ENCODE measurements around the gene APOL6.

- TF ChIP-seq, protein P1, sequence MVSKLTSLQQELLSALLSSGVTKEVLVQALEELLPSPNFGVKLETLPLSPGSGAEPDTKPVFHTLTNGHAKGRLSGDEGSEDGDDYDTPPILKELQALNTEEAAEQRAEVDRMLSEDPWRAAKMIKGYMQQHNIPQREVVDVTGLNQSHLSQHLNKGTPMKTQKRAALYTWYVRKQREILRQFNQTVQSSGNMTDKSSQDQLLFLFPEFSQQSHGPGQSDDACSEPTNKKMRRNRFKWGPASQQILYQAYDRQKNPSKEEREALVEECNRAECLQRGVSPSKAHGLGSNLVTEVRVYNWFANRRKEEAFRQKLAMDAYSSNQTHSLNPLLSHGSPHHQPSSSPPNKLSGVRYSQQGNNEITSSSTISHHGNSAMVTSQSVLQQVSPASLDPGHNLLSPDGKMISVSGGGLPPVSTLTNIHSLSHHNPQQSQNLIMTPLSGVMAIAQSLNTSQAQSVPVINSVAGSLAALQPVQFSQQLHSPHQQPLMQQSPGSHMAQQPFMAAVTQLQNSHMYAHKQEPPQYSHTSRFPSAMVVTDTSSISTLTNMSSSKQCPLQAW (CRISPR knock-in tag; IDR thresholded peaks at IDR 0.05), result no peak
- TF ChIP-seq ZNF670 (CRISPR knock-in tag; IDR thresholded peaks at IDR 0.05; ENCODE audit: borderline replicate concordance) (no peak), PLSCR1 (CRISPR knock-in tag; IDR thresholded peaks at IDR 0.05; ENCODE audit: borderline replicate concordance) (no peak), KDM4B (CRISPR knock-in tag; IDR thresholded peaks at IDR 0.05) (no peak), ZNF557 (CRISPR knock-in tag; IDR thresholded peaks at IDR 0.05) (no peak)
- TF ChIP-seq, protein P2, sequence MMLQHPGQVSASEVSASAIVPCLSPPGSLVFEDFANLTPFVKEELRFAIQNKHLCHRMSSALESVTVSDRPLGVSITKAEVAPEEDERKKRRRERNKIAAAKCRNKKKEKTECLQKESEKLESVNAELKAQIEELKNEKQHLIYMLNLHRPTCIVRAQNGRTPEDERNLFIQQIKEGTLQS (CRISPR knock-in tag; IDR thresholded peaks at IDR 0.05), result no peak
These were observed 29.6 kb upstream of the APOL6 start for GRCh38 chr22:35618427-35619223.
